CD4-positive, alpha-beta T cell treated with Interleukin-21 for 1 hour (primary cell): Measurements from ENCODE around the gene SLC25A21.

Experiments
- DNase-seq: peaks from one replicate; pipeline ENCODE4 v3.0.0-alpha.2; 2020

SLC25A21 gene

GRCh38 chr14:37140176-37140575, 32.2 kb downstream of the SLC25A21 start:
- no peak for DNase-seq

- no peak for DNase-seq
These were observed 32.7 kb downstream of the SLC25A21 start for GRCh38 chr14:37139710-37140109.

GRCh38 chr14:37138898-37139297, 33.5 kb downstream of the SLC25A21 start:
- no peak for DNase-seq

- no peak for DNase-seq
These were observed 39.0 kb downstream of the SLC25A21 start for GRCh38 chr14:37133284-37133913.

- no peak for DNase-seq
These were observed 41.2 kb downstream of the SLC25A21 start for GRCh38 chr14:37131205-37131604.

GRCh38 chr14:37129047-37129446, 43.4 kb downstream of the SLC25A21 start:
- DNase-seq: no peak

GRCh38 chr14:37124614-37125013, 47.8 kb downstream of the SLC25A21 start:
- DNase-seq: no peak

- DNase-seq: no peak
These were observed 49.3 kb downstream of the SLC25A21 start for GRCh38 chr14:37122919-37123639.

- DNase-seq: no peak
These were observed 50.1 kb downstream of the SLC25A21 start for GRCh38 chr14:37122288-37122687.

GRCh38 chr14:37118673-37119366, 53.6 kb downstream of the SLC25A21 start:
- DNase-seq: no peak

- DNase-seq: no peak
These were observed 55.2 kb downstream of the SLC25A21 start for GRCh38 chr14:37116933-37117849.

GRCh38 chr14:37115406-37115805, 57.0 kb downstream of the SLC25A21 start:
- DNase-seq: no peak

GRCh38 chr14:37114559-37114958, 57.8 kb downstream of the SLC25A21 start:
- DNase-seq: no peak

- no peak for DNase-seq
These were observed 58.4 kb downstream of the SLC25A21 start for GRCh38 chr14:37114002-37114401.

- DNase-seq: no peak
These were observed 74.3 kb downstream of the SLC25A21 start for GRCh38 chr14:37098132-37098531.

GRCh38 chr14:37094502-37094901, 77.9 kb downstream of the SLC25A21 start:
- no peak for DNase-seq

- DNase-seq: no peak
These were observed 79.0 kb downstream of the SLC25A21 start for GRCh38 chr14:37093364-37093763.

GRCh38 chr14:37091651-37092050, 80.8 kb downstream of the SLC25A21 start:
- no peak for DNase-seq

- no peak for DNase-seq
These were observed 82.4 kb downstream of the SLC25A21 start for GRCh38 chr14:37090026-37090425.

- DNase-seq: no peak
These were observed 83.0 kb downstream of the SLC25A21 start for GRCh38 chr14:37089410-37089809.

GRCh38 chr14:37088356-37089215, 83.8 kb downstream of the SLC25A21 start:
- DNase-seq: no peak

GRCh38 chr14:37087520-37087919, 84.9 kb downstream of the SLC25A21 start:
- DNase-seq: no peak
